HCT116 (cell line): ENCODE measurements around the gene ZNF292. TPM values are rescaled to one million over a fixed set of nuclear protein-coding genes. Genes with fewer than 3 reads are reported as not detected.

ENCODE experiments used
- ATAC-seq: fragments of 200-7000 bp; cut with Tn5 transposase; 2 replicates; pipeline ENCODE4 v1.9.1; 2020; ENCODE audit warnings: mild to moderate bottlenecking, moderate library complexity
- BruUV-seq: library from RNA; stranded (reverse); fragments of 400-500 nt; replicated peaks from 2 replicates; lab custom pipeline; 2021; lab: Mats Ljungman, UMichigan
- CTCF ChIA-PET: fragments of 300-600 bp; sonication (Branson Sonifier 250); formaldehyde crosslinking; loops from one replicate; lab custom pipeline; 2021; ENCODE audit warnings: antibody characterized with exemption; lab: Charles Lee
- POLR2A ChIA-PET: fragments of 300-600, 350-600 bp; sonication (Branson Sonifier 250); formaldehyde crosslinking; loops from one replicate; lab custom pipeline; 2021; ENCODE audit warnings: antibody characterized with exemption; lab: Charles Lee
- RAD21 ChIA-PET, 2 experiments: fragments of 300-600 bp; sonication (Branson Sonifier 250); formaldehyde crosslinking; loops; one replicate each; lab custom pipeline; 2023; ENCODE audit warnings: low total read pairs in 2 of 2; ENCODE audit not compliant: uncharacterized antibody in 2 of 2, unreplicated experiment in 2 of 2, low non-redundant PET in 1 of 2; lab: Charles Lee
- DNase-seq: peaks from one replicate; pipeline ENCODE4 v3.0.0-alpha.2; 2010; ENCODE audit warnings: low read depth, low spot score
- H2AFZ ChIP-seq: fragments of 200-600 bp; shearing (Covaris generic), sonication (generic); 2 replicates; pipeline ENCODE4 v1.6.1; 2017; ENCODE audit warnings: low read depth, mixed run types, mixed read lengths, antibody characterized with exemption, low read length; ENCODE audit not compliant: poor library complexity, severe bottlenecking
- H3K27ac ChIP-seq: 2 replicates; pipeline ENCODE4 v1.5.1; 2012; ENCODE audit warnings: low read depth, low read length
- H3K27me3 ChIP-seq: fragments of 200-600 bp; sonication (generic); 2 replicates; pipeline ENCODE4 v1.6.1; 2016; ENCODE audit warnings: mixed run types, low read length, mixed read lengths; ENCODE audit not compliant: insufficient read depth
- H3K36me3 ChIP-seq, 2 experiments: fragments of 200-500 bp in 1 of 2; fragments of 200-600 bp in 1 of 2; sonication (Bioruptor generic) in 1 of 2; sonication (generic) in 1 of 2; 2 replicates each; pipeline versions ENCODE4 v1.5.1 to v1.6.1; 2014 to 2016; ENCODE audit warnings: low read length in 2 of 2, inconsistent platforms in 1 of 2, mixed read lengths in 1 of 2, mixed run types in 1 of 2; ENCODE audit not compliant: insufficient read depth in 2 of 2, control insufficient read depth in 1 of 2
- H3K4me1 ChIP-seq, 2 experiments: fragments of 200-600 bp in 1 of 2; sonication (generic) in 1 of 2; 2 replicates each; pipeline versions ENCODE4 v1.5.1 to v1.6.1; 2012 to 2017; ENCODE audit warnings: low read length in 2 of 2, inconsistent platforms in 1 of 2, mild to moderate bottlenecking in 1 of 2, mixed read lengths in 1 of 2, mixed run types in 1 of 2, moderate library complexity in 1 of 2; ENCODE audit not compliant: insufficient read depth in 2 of 2, control insufficient read depth in 1 of 2
- H3K4me2 ChIP-seq: fragments of 200-600 bp; sonication (generic); 2 replicates; pipeline ENCODE4 v1.6.1; 2017; ENCODE audit warnings: mixed run types, low read length, mixed read lengths
- H3K4me3 ChIP-seq, 2 experiments: fragments of 200-600 bp in 1 of 2; sonication (generic) in 1 of 2; replicated peaks in 1 of 2; 2 replicates each; pipeline ENCODE4 v1.5.1; 2011 to 2016; ENCODE audit warnings: low read length in 2 of 2, control low read depth in 1 of 2, low read depth in 1 of 2, mild to moderate bottlenecking in 1 of 2, mixed read lengths in 1 of 2, mixed run types in 1 of 2
- H3K79me2 ChIP-seq: fragments of 200-600 bp; sonication (generic); 2 replicates; pipeline ENCODE4 v1.6.1; 2017; ENCODE audit warnings: mild to moderate bottlenecking, mixed run types, low read length, moderate library complexity, mixed read lengths; ENCODE audit not compliant: insufficient read depth
- H3K9ac ChIP-seq: fragments of 200-600 bp; sonication (generic); 2 replicates; pipeline ENCODE4 v1.6.1; 2016; ENCODE audit warnings: low read length, mixed read lengths
- H3K9me2 ChIP-seq: fragments of 200-600 bp; sonication (generic), shearing (Covaris generic); 2 replicates; pipeline ENCODE4 v1.6.1; 2017; ENCODE audit warnings: mixed run types, mild to moderate bottlenecking, moderate library complexity; ENCODE audit not compliant: insufficient read depth
- H3K9me3 ChIP-seq, 2 experiments: fragments of 200-500 bp in 1 of 2; fragments of 200-600 bp in 1 of 2; sonication (Bioruptor generic) in 1 of 2; sonication (generic) in 1 of 2; 2 replicates each; pipeline ENCODE4 v1.6.1; 2014 to 2017; ENCODE audit warnings: low read length in 2 of 2, mixed read lengths in 2 of 2, inconsistent platforms in 1 of 2, low read depth in 1 of 2, mild to moderate bottlenecking in 1 of 2, mixed run types in 1 of 2, moderate library complexity in 1 of 2; ENCODE audit not compliant: control insufficient read depth in 1 of 2, insufficient read depth in 1 of 2
- H4K20me1 ChIP-seq: fragments of 200-600 bp; sonication (generic), shearing (Covaris generic); 2 replicates; pipeline ENCODE4 v1.6.1; 2017; ENCODE audit warnings: mixed run types, mild to moderate bottlenecking, moderate library complexity; ENCODE audit not compliant: insufficient read depth
- CBX3 ChIP-seq: IDR thresholded peaks from 2 replicates; pipeline ENCODE4 v1.6.1; 2012; ENCODE audit warnings: low read depth
- JUND ChIP-seq: IDR thresholded peaks from 2 replicates; pipeline ENCODE4 v1.6.1; 2012
- POLR2AphosphoS5 ChIP-seq: IDR thresholded peaks from 2 replicates; pipeline ENCODE4 v1.6.1; 2011; ENCODE audit warnings: mild to moderate bottlenecking, low read depth, low read length, moderate library complexity
- REST ChIP-seq: IDR thresholded peaks from 2 replicates; pipeline ENCODE4 v1.6.1; 2012; ENCODE audit warnings: low read depth
- SRF ChIP-seq: IDR thresholded peaks from 2 replicates; pipeline ENCODE4 v1.6.1; 2012; ENCODE audit warnings: low read depth
- TCF7L2 ChIP-seq: IDR thresholded peaks from 2 replicates; pipeline ENCODE4 v1.7.0; 2011; ENCODE audit warnings: borderline replicate concordance, inconsistent platforms; ENCODE audit not compliant: insufficient read depth, insufficient read length; ENCODE audit errors: extremely low read depth
- ZBTB33 ChIP-seq: IDR thresholded peaks from 2 replicates; pipeline ENCODE4 v1.6.1; 2011; ENCODE audit warnings: mild to moderate bottlenecking, low read length, moderate library complexity; ENCODE audit not compliant: insufficient replicate concordance; ENCODE audit errors: extremely low read depth
- intact Hi-C: fragments of 100-400 bp; cut with micrococcal nuclease; formaldehyde crosslinking; loops from 2 replicates; pipeline ENCODE4 v1.10.0; 2022
- total RNA-seq: library from RNA; stranded (reverse); gene quantifications from one replicate; pipeline ENCODE4 v1.2.1, GENCODE V29; 2021; ENCODE audit not compliant: unreplicated experiment

ZNF292 gene
- total RNA-seq, 1 experiment from 2014 or later: 35.3 TPM

- H3K9me3 ChIP-seq: no peaks in the 10 kb centered on the region
- no peaks in the 10 kb centered on the region for H3K4me1 ChIP-seq
- no peak overlapping the region for H3K27ac ChIP-seq
- no peaks in the 10 kb centered on the region for H4K20me1 ChIP-seq
- no peak overlapping the region for H3K9ac ChIP-seq
- no peak overlapping the region for H3K4me2 ChIP-seq
- H3K79me2 ChIP-seq: no peaks in the 10 kb centered on the region
- no peak overlapping the region for H2AFZ ChIP-seq
- no TSS peak for BruUV-seq
- ChIA-PET CTCF (no interaction called here), POLR2A (no interaction called here), RAD21 (no interaction called here)
- TF ChIP-seq ZBTB33: no peak
- no peak for TF ChIP-seq REST
- no peak for TF ChIP-seq JUND
- TF ChIP-seq CBX3: no peak
- TF ChIP-seq TCF7L2: no peak
- peak; percentile 16; the same call in 1 of the 2 replicates for TF ChIP-seq POLR2AphosphoS5
- no peak for TF ChIP-seq SRF
- no peaks in the 10 kb centered on the region for H3K27me3 ChIP-seq
- no peak overlapping the region for H3K4me3 ChIP-seq
- ATAC-seq (no peak), DNase-seq (no peak)
- H3K36me3 ChIP-seq: peaks cover 21 to 23% of the 10 kb centered on the region in 2 experiments
- intact Hi-C loops: no loop called here
- no peaks in the 10 kb centered on the region for H3K9me2 ChIP-seq
These were observed 102.2 kb downstream of the ZNF292 start for GRCh38 chr6:87257565-87257964.
